A549 (cell line): ENCODE measurements around the gene SPSB1. TPM values are rescaled to one million over a fixed set of nuclear protein-coding genes. Genes with fewer than 3 reads are reported as not detected.
A peak's percentile ranks its signal among the peaks of the same experiment; 100 is the strongest.

ENCODE experiments used
- ATAC-seq, 2 experiments: fragments of 200-7000 bp in 1 of 2; fragments of >200 bp in 1 of 2; cut with Nextera tagmentation in 1 of 2; cut with Tn5 transposase in 1 of 2; 3 replicates each; pipeline versions ENCODE4 v1.8.0 to v1.9.1; 2018 to 2020; ENCODE audit warnings: mild to moderate bottlenecking in 1 of 2, moderate library complexity in 1 of 2
- CTCF ChIA-PET: fragments of 300-600 bp; sonication (Branson Sonifier 250); formaldehyde crosslinking; extraction: SDS; loops from one replicate; lab custom pipeline; 2021; ENCODE audit warnings: antibody characterized with exemption, inconsistent platforms; lab: Yijun Ruan, JAX
- POLR2A ChIA-PET: fragments of 350-600 bp; formaldehyde crosslinking; extraction: SDS; loops from one replicate; lab custom pipeline; 2021; ENCODE audit warnings: antibody characterized with exemption, inconsistent platforms; lab: Yijun Ruan, JAX
- DNase-seq, 2 experiments: peaks; one replicate each; pipeline versions ENCODE4 v3.0.0 to v3.0.0-alpha.2; 2011 to 2016; ENCODE audit warnings: low read depth in 1 of 2, low spot score in 1 of 2
- FAIRE-seq: peaks from 2 replicates; lab custom pipeline; 2011; peaks lifted over from hg19 to GRCh38; lab: Jason Lieb, UNC
- H3K27ac ChIP-seq, 2 experiments: fragments of >200 bp; sonication (Bioruptor Twin); formaldehyde crosslinking; 3 replicates each; pipeline ENCODE4 v1.5.1; 2016 to 2017
- H3K4me1 ChIP-seq: fragments of >200 bp; sonication (Bioruptor Twin); formaldehyde crosslinking; 3 replicates; pipeline ENCODE4 v1.6.1; 2016
- H3K4me2 ChIP-seq: fragments of >200 bp; sonication (Bioruptor Twin); formaldehyde crosslinking; 3 replicates; pipeline ENCODE4 v1.6.1; 2016
- H3K4me3 ChIP-seq: fragments of >200 bp; sonication (Bioruptor Twin); formaldehyde crosslinking; 3 replicates; pipeline ENCODE4 v1.5.1; 2016
- H3K9me3 ChIP-seq: fragments of >200 bp; sonication (Bioruptor Twin); formaldehyde crosslinking; 3 replicates; pipeline ENCODE4 v1.6.1; 2016
- CEBPB ChIP-seq, 2 experiments: fragments of >200 bp in 1 of 2; sonication (Bioruptor Twin) in 1 of 2; formaldehyde crosslinking in 1 of 2; IDR thresholded peaks; 2 replicates each; pipeline ENCODE4 v1.6.1; 2012 to 2016
- CHD2 ChIP-seq: fragments of 150-350 bp; IDR thresholded peaks from 2 replicates; pipeline ENCODE4 v1.6.1; 2014; ENCODE audit warnings: low read length; ENCODE audit not compliant: partially characterized antibody
- EP300 ChIP-seq, 2 experiments: fragments of >200 bp; sonication (Bioruptor Twin); formaldehyde crosslinking; IDR thresholded peaks; 2 replicates in 1 of 2; 3 replicates in 1 of 2; pipeline ENCODE4 v1.6.1; 2016 to 2017
- FOSL2 ChIP-seq, 2 experiments: fragments of 450-650 bp in 1 of 2; fragments of >200 bp in 1 of 2; sonication (Bioruptor Twin) in 1 of 2; formaldehyde crosslinking; IDR thresholded peaks; 2 replicates each; pipeline versions ENCODE4 v1.5.0 to v1.6.1; 2016 to 2020; ENCODE audit warnings: mild to moderate bottlenecking in 1 of 2, moderate library complexity in 1 of 2
- HDAC2 ChIP-seq: fragments of 200-600 bp; sonication (generic); IDR thresholded peaks from 2 replicates; pipeline ENCODE4 v1.6.1; 2016
- HOXB13 ChIP-seq: fragments of 250-450 bp; sonication (Bioruptor Pico); IDR thresholded peaks from 2 replicates; pipeline ENCODE4 v1.5.0; 2020; ENCODE audit warnings: low read depth, mild to moderate bottlenecking, moderate library complexity
- HOXB5 ChIP-seq: fragments of 250-450 bp; sonication (Bioruptor Pico); IDR thresholded peaks from 2 replicates; pipeline ENCODE4 v1.5.0; 2020; ENCODE audit warnings: mild to moderate bottlenecking, moderate library complexity
- JUN ChIP-seq, 2 experiments: fragments of >200 bp; sonication (Bioruptor Twin); formaldehyde crosslinking; IDR thresholded peaks; 2 replicates in 1 of 2; 3 replicates in 1 of 2; pipeline ENCODE4 v1.6.1; 2016 to 2017
- JUNB ChIP-seq: fragments of >200 bp; sonication (Bioruptor Twin); formaldehyde crosslinking; IDR thresholded peaks from 2 replicates; pipeline ENCODE4 v1.6.1; 2016
- KDM5A ChIP-seq: fragments of 200-600 bp; sonication (generic); IDR thresholded peaks from 2 replicates; pipeline ENCODE4 v1.6.1; 2016; ENCODE audit warnings: antibody characterized with exemption, mild to moderate bottlenecking
- MYC ChIP-seq: IDR thresholded peaks from 2 replicates; pipeline ENCODE4 v1.6.1; 2012; ENCODE audit warnings: mild to moderate bottlenecking, inconsistent platforms, low read length, improper control_type of control experiment, borderline replicate concordance
- PHF8 ChIP-seq: fragments of 200-600 bp; sonication (generic); IDR thresholded peaks from 2 replicates; pipeline ENCODE4 v1.6.1; 2016; ENCODE audit warnings: low read depth, mild to moderate bottlenecking, antibody characterized with exemption, moderate library complexity, borderline replicate concordance
- POLR2AphosphoS2 ChIP-seq: conservative IDR thresholded peaks from 2 replicates; pipeline ENCODE4 v1.6.1; 2012; ENCODE audit warnings: low read length, improper control_type of control experiment, inconsistent platforms
- SMC3 ChIP-seq: fragments of >200 bp; sonication (Bioruptor Twin); formaldehyde crosslinking; IDR thresholded peaks from 3 replicates; pipeline ENCODE4 v1.6.1; 2018; ENCODE audit warnings: inconsistent platforms
- TFCP2L1 ChIP-seq: fragments of 250-450 bp; sonication (Bioruptor Pico); IDR thresholded peaks from 2 replicates; pipeline ENCODE4 v1.5.0; 2021; ENCODE audit warnings: mild to moderate bottlenecking
- ZFP36 ChIP-seq: fragments of 450-650 bp; IDR thresholded peaks from 2 replicates; pipeline ENCODE4 v1.6.1; 2014; ENCODE audit warnings: borderline replicate concordance; ENCODE audit not compliant: partially characterized antibody
- WGBS: methylation state at CpG from one replicate; pipeline ENCODE4 v1.1.6; 2017; ENCODE audit errors: missing lambda C conversion rate; 5-methylcytosine and 5-hydroxymethylcytosine counted together
- polyA plus RNA-seq, 4 experiments: library from polyadenylated mRNA; depleted of rRNA in 3 of 4; stranded (reverse); fragments of >200 nt; fragmentation: RNase III in 1 of 4; extraction: RNeasy Plus Mini Kit Qiagen cat#74134 plus additional on column Dnase treatment in 1 of 4; gene quantifications; 2 replicates in 3 of 4; 3 replicates in 1 of 4; pipeline ENCODE4 v1.2.3, GENCODE V29; 2011 to 2017
- TF ChIP-seq, protein P1 (sequence below): fragments of 150-350 bp; IDR thresholded peaks from 2 replicates; pipeline ENCODE4 v1.6.1; 2014; ENCODE audit warnings: low read depth, mild to moderate bottlenecking, low read length
- TF ChIP-seq, protein P2 (sequence below): fragments of 250-450 bp; sonication (Bioruptor Pico); IDR thresholded peaks from 2 replicates; pipeline ENCODE4 v1.5.0; 2021; ENCODE audit warnings: mild to moderate bottlenecking, moderate library complexity, borderline replicate concordance
- TF ChIP-seq, protein P3 (sequence below): fragments of >200 bp; sonication (Bioruptor Twin); formaldehyde crosslinking; IDR thresholded peaks from 3 replicates; pipeline ENCODE4 v1.6.1; 2016

The SPSB1 gene
- polyA plus RNA-seq, 2 of the 4 experiments (the other 2 are of a cell fraction): 22.3 to 23.7 TPM

DNA sequence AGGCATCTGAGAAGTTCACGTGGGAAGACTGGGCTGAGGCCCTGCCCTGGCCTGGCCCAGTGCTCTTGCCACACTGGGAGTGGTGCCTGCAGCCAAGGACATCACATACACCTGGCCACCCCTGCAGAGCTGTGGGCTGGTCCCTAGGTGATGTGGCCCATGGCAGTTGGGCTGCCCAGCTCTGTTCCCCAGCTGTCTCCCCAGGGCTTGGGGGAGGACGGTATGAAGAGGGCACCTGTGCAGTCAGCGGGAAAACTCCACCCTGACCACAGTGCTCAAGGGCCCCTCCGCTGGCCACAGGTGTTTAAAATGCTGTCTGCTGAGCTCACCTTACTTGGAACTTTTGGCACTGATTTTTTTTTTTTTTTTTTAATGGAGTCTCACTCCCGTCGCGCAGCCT is 126.2 kb downstream of the SPSB1 start:
- WGBS: 100% methylated on average over 6 of the region's 7 CpGs
- DNase-seq (no peak), ATAC-seq (no peak), FAIRE-seq (no peak)
- CTCF ChIA-PET: no interaction called here
- POLR2A ChIA-PET: no interaction called here
- H3K4me1 ChIP-seq: peaks cover 2% of the 10 kb centered on the region
- TF ChIP-seq HDAC2 (no peak), FOSL2 (IDR thresholded peaks at IDR 0.05) (no peak), FOSL2 (CRISPR knock-in tag; IDR thresholded peaks at IDR 0.05) (no peak), POLR2AphosphoS2 (no peak), PHF8 (no peak), TFCP2L1 (CRISPR knock-in tag) (no peak), EP300 (IDR thresholded peaks at IDR 0.05) (no peak), CEBPB (IDR thresholded peaks at IDR 0.05) (no peak), JUNB (no peak), SMC3 (no peak), HOXB5 (no peak), CHD2 (no peak), ZFP36 (no peak), JUN (IDR thresholded peaks at IDR 0.05) (no peak), MYC (no peak), KDM5A (no peak), HOXB13 (no peak)
- TF ChIP-seq, protein P1, sequence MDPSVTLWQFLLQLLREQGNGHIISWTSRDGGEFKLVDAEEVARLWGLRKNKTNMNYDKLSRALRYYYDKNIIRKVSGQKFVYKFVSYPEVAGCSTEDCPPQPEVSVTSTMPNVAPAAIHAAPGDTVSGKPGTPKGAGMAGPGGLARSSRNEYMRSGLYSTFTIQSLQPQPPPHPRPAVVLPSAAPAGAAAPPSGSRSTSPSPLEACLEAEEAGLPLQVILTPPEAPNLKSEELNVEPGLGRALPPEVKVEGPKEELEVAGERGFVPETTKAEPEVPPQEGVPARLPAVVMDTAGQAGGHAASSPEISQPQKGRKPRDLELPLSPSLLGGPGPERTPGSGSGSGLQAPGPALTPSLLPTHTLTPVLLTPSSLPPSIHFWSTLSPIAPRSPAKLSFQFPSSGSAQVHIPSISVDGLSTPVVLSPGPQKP: no peak
- TF ChIP-seq, protein P2, sequence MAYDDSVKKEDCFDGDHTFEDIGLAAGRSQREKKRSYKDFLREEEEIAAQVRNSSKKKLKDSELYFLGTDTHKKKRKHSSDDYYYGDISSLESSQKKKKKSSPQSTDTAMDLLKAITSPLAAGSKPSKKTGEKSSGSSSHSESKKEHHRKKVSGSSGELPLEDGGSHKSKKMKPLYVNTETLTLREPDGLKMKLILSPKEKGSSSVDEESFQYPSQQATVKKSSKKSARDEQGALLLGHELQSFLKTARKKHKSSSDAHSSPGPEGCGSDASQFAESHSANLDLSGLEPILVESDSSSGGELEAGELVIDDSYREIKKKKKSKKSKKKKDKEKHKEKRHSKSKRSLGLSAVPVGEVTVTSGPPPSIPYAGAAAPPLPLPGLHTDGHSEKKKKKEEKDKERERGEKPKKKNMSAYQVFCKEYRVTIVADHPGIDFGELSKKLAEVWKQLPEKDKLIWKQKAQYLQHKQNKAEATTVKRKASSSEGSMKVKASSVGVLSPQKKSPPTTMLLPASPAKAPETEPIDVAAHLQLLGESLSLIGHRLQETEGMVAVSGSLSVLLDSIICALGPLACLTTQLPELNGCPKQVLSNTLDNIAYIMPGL: no peak
- TF ChIP-seq, protein P3, sequence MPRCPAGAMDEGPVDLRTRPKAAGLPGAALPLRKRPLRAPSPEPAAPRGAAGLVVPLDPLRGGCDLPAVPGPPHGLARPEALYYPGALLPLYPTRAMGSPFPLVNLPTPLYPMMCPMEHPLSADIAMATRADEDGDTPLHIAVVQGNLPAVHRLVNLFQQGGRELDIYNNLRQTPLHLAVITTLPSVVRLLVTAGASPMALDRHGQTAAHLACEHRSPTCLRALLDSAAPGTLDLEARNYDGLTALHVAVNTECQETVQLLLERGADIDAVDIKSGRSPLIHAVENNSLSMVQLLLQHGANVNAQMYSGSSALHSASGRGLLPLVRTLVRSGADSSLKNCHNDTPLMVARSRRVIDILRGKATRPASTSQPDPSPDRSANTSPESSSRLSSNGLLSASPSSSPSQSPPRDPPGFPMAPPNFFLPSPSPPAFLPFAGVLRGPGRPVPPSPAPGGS: no peak
- 0 out of 6 replicates have a peak overlapping the region, but pooled peaks of 1 of the 2 experiments have one; percentile 4 for H3K27ac ChIP-seq
- H3K4me2 ChIP-seq: no peak overlapping the region
- no peaks in the 10 kb centered on the region for H3K9me3 ChIP-seq
- no peak overlapping the region for H3K4me3 ChIP-seq

Other genes with a start within 250 kb of the SPSB1 start
- 0.03 and 0.12 TPM in 2 replicates for gene SLC2A5, start 223.3 kb upstream of the SPSB1 start, polyA plus RNA-seq (2011; rRNA removed)
- gene SLC2A5, start 223.3 kb upstream of the SPSB1 start, polyA plus RNA-seq (2017; fragmentation: RNase III; extraction: RNeasy Plus Mini Kit Qiagen cat#74134 plus additional on column Dnase treatment): 0.12 to 0.22 TPM (median 0.19 TPM) in 3 replicates
- 3.6 and 3.7 TPM in 2 replicates for gene GPR157, start 163.8 kb upstream of the SPSB1 start, polyA plus RNA-seq (2011; rRNA removed)
- 2.8 to 4.8 TPM (median 4.7 TPM) in 3 replicates for gene GPR157, start 163.8 kb upstream of the SPSB1 start, polyA plus RNA-seq (2017; fragmentation: RNase III; extraction: RNeasy Plus Mini Kit Qiagen cat#74134 plus additional on column Dnase treatment)
- gene H6PD, start 58.1 kb upstream of the SPSB1 start, polyA plus RNA-seq (2011; rRNA removed): 7.9 and 9.8 TPM in 2 replicates
- gene H6PD, start 58.1 kb upstream of the SPSB1 start, polyA plus RNA-seq (2017; fragmentation: RNase III; extraction: RNeasy Plus Mini Kit Qiagen cat#74134 plus additional on column Dnase treatment): 4.6 to 6.4 TPM (median 6.0 TPM) in 3 replicates
- 3.9 and 4.9 TPM in 2 replicates for gene SLC25A33, start 246.6 kb downstream of the SPSB1 start, polyA plus RNA-seq (2011; rRNA removed)
- 3.1 to 3.2 TPM (median 3.2 TPM) in 3 replicates for gene SLC25A33, start 246.6 kb downstream of the SPSB1 start, polyA plus RNA-seq (2017; fragmentation: RNase III; extraction: RNeasy Plus Mini Kit Qiagen cat#74134 plus additional on column Dnase treatment)